ENCODE measurements around the gene TTC13. TPM values are rescaled to one million over a fixed set of nuclear protein-coding genes. Genes with fewer than 3 reads are reported as not detected.

TTC13 gene
- total RNA-seq, 1 donor from 2014 or later: 15.5 TPM

- no peaks in the 10 kb centered on the region for H3K9me3 Mint-ChIP-seq
- DNase-seq (ENCODE audit: low spot score in 2 of 2, unreplicated experiment in 2 of 2): no peak
- H3K4me3 Mint-ChIP-seq: no peak overlapping the region
- H3K36me3 Mint-ChIP-seq: peaks cover 26% of the 10 kb centered on the region
- peaks cover 35% of the 10 kb centered on the region for H3K4me1 Mint-ChIP-seq
- no peaks in the 10 kb centered on the region for H3K27me3 Mint-ChIP-seq (ENCODE audit: low read depth)
- TF ChIP-seq CTCF (IDR thresholded peaks at IDR 0.05; ENCODE audit: unreplicated experiment): no peak
- H3K27ac Mint-ChIP-seq: peak overlapping the region; percentile 87
These were observed 67.9 kb downstream of the TTC13 start for GRCh38 chr1:230910755-230911117.

- peaks cover 40% of the 10 kb centered on the region for H3K4me1 Mint-ChIP-seq
- no peak for TF ChIP-seq CTCF (IDR thresholded peaks at IDR 0.05; ENCODE audit: unreplicated experiment)
- DNase-seq (ENCODE audit: low spot score in 2 of 2, unreplicated experiment in 2 of 2): no peak
- H3K4me3 Mint-ChIP-seq: no peak overlapping the region
- peaks cover 23% of the 10 kb centered on the region for H3K36me3 Mint-ChIP-seq
- H3K27ac Mint-ChIP-seq: peak overlapping the region; percentile 87
- no peaks in the 10 kb centered on the region for H3K27me3 Mint-ChIP-seq (ENCODE audit: low read depth)
- no peaks in the 10 kb centered on the region for H3K9me3 Mint-ChIP-seq
These were observed 68.5 kb downstream of the TTC13 start for GRCh38 chr1:230909974-230910754.

GRCh38 chr1:230907472-230908205 is 71.0 kb downstream of the TTC13 start:
- Mint-ChIP-seq H3K36me3 (peaks cover 25% of the 10 kb centered on the region), H3K4me3 (no peak overlapping the region), H3K9me3 (no peaks in the 10 kb centered on the region), H3K27me3 (ENCODE audit: low read depth) (no peaks in the 10 kb centered on the region), H3K27ac (peak overlapping the region; percentile 45), H3K4me1 (peaks cover 42% of the 10 kb centered on the region)
- DNase-seq (ENCODE audit: low spot score in 2 of 2, unreplicated experiment in 2 of 2): no peak
- TF ChIP-seq CTCF (IDR thresholded peaks at IDR 0.05; ENCODE audit: unreplicated experiment): no peak

GRCh38 chr1:230906226-230906625 is 72.4 kb downstream of the TTC13 start:
- DNase-seq (ENCODE audit: low spot score in 2 of 2, unreplicated experiment in 2 of 2): no peak
- TF ChIP-seq CTCF (IDR thresholded peaks at IDR 0.05; ENCODE audit: unreplicated experiment): no peak
- no peaks in the 10 kb centered on the region for H3K27me3 Mint-ChIP-seq (ENCODE audit: low read depth)
- H3K4me1 Mint-ChIP-seq: peaks cover 40% of the 10 kb centered on the region
- no peak overlapping the region for H3K4me3 Mint-ChIP-seq
- no peak overlapping the region for H3K27ac Mint-ChIP-seq
- H3K9me3 Mint-ChIP-seq: no peaks in the 10 kb centered on the region
- peaks cover 22% of the 10 kb centered on the region for H3K36me3 Mint-ChIP-seq

GRCh38 chr1:230905733-230906132 is 72.9 kb downstream of the TTC13 start:
- DNase-seq (ENCODE audit: low spot score in 2 of 2, unreplicated experiment in 2 of 2): no peak
- Mint-ChIP-seq H3K4me3 (no peak overlapping the region), H3K27ac (peak overlapping the region; percentile 2), H3K36me3 (peaks cover 22% of the 10 kb centered on the region), H3K9me3 (no peaks in the 10 kb centered on the region), H3K4me1 (peaks cover 40% of the 10 kb centered on the region), H3K27me3 (ENCODE audit: low read depth) (no peaks in the 10 kb centered on the region)
- no peak for TF ChIP-seq CTCF (IDR thresholded peaks at IDR 0.05; ENCODE audit: unreplicated experiment)

Data from mesothelial cell of epicardium (in vitro differentiated cells).